Panc1 (cell line): Measurements from ENCODE around the gene TECPR2.
"Not testable (repeated sequence)": the region's sequence is repeated elsewhere in the genome, so short reads cannot be mapped to it uniquely, and the experiment has no call there.

Source experiments
- CTCF ChIP-seq: fragments of 450-650 bp; IDR thresholded peaks from 2 replicates; pipeline ENCODE4 v1.5.1; 2017; ENCODE audit warnings: mild to moderate bottlenecking
- POLR2AphosphoS5 ChIP-seq: IDR thresholded peaks from 2 replicates; pipeline ENCODE4 v1.6.1; 2012; ENCODE audit warnings: mild to moderate bottlenecking, low read depth, low read length, moderate library complexity
- REST ChIP-seq, 2 experiments: IDR thresholded peaks; 2 replicates each; pipeline ENCODE4 v1.6.1; 2011 to 2012; ENCODE audit warnings: low read depth in 2 of 2, control low read depth in 1 of 2, low read length in 1 of 2, mild to moderate bottlenecking in 1 of 2, moderate library complexity in 1 of 2; ENCODE audit not compliant: insufficient read depth in 1 of 2
- SIN3A ChIP-seq: IDR thresholded peaks from 2 replicates; pipeline ENCODE4 v1.6.1; 2012; ENCODE audit warnings: low read depth, mild to moderate bottlenecking, low read length, moderate library complexity, borderline replicate concordance; ENCODE audit not compliant: insufficient read depth

- TF ChIP-seq SIN3A; CTCF; REST (IDR thresholded peaks at IDR 0.05; ENCODE audit: insufficient read depth in 1 of 2, low read depth in 2 of 2, low read length in 1 of 2); POLR2AphosphoS5: not testable (repeated sequence)
These were observed 178.3 kb downstream of the TECPR2 start for GRCh38 chr14:102541029-102541491.
